ENCODE data around the gene LHFPL5. TPM values are rescaled to one million over a fixed set of nuclear protein-coding genes. Genes with fewer than 3 reads are reported as not detected.

LHFPL5 gene
- under 1 TPM in 3 of 4 donors, not detected in 1; 0.15 to 0.20 (median 0.17) TPM for polyA plus RNA-seq (ENCODE audit: insufficient read length in 4 of 4)

- DNase-seq (ENCODE audit: low read depth in 4 of 4, low spot score in 3 of 4), result peak; percentile 40 to 63 (median 50)
These were observed at the start of gene LHFPL5 for GRCh38 chr6:35804996-35805736. Gene LHFPL5, plus strand, starts transcription at chr6:35805352. Its CDS starts 319 bp downstream, at chr6:35805671.

- DNase-seq (ENCODE audit: low read depth in 4 of 4, low spot score in 3 of 4), result no peak
These were observed 47.6 kb upstream of the LHFPL5 start for GRCh38 chr6:35757456-35758123.

- DNase-seq (ENCODE audit: low read depth in 4 of 4, low spot score in 3 of 4), result no peak
These were observed 45.7 kb upstream of the LHFPL5 start for GRCh38 chr6:35759426-35759825.

GRCh38 chr6:35765739-35766138 is 39.4 kb upstream of the LHFPL5 start:
- no peak for DNase-seq (ENCODE audit: low read depth in 4 of 4, low spot score in 3 of 4)

GRCh38 chr6:35769211-35769610 is 35.9 kb upstream of the LHFPL5 start:
- no peak for DNase-seq (ENCODE audit: low read depth in 4 of 4, low spot score in 3 of 4)

- DNase-seq (ENCODE audit: low read depth in 4 of 4, low spot score in 3 of 4), result no peak
These were observed 33.9 kb upstream of the LHFPL5 start for GRCh38 chr6:35771343-35771627.

- no peak for DNase-seq (ENCODE audit: low read depth in 4 of 4, low spot score in 3 of 4)
These were observed 30.9 kb upstream of the LHFPL5 start for GRCh38 chr6:35774116-35774794.

- no peak for DNase-seq (ENCODE audit: low read depth in 4 of 4, low spot score in 3 of 4)
These were observed 30.1 kb upstream of the LHFPL5 start for GRCh38 chr6:35775031-35775430.

GRCh38 chr6:35776364-35777215 is 28.6 kb upstream of the LHFPL5 start, which contains the start of gene CLPSL2:
Gene CLPSL2, plus strand, starts transcription at chr6:35776598. Its CDS starts 21 bp downstream, at chr6:35776619.
- no peak for DNase-seq (ENCODE audit: low read depth in 4 of 4, low spot score in 3 of 4)

GRCh38 chr6:35777356-35778102 is 27.6 kb upstream of the LHFPL5 start:
- DNase-seq (ENCODE audit: low read depth in 4 of 4, low spot score in 3 of 4), result no peak

- no peak for DNase-seq (ENCODE audit: low read depth in 4 of 4, low spot score in 3 of 4)
These were observed 26.7 kb upstream of the LHFPL5 start for GRCh38 chr6:35778437-35778836.

- DNase-seq (ENCODE audit: low read depth in 4 of 4, low spot score in 3 of 4), result no peak
These were observed 24.4 kb upstream of the LHFPL5 start, which contains the start of gene CLPSL1 for GRCh38 chr6:35780719-35781118. Gene CLPSL1, plus strand, starts transcription at chr6:35781019. Its CDS starts 92 bp downstream, at chr6:35781111.

- DNase-seq (ENCODE audit: low read depth in 4 of 4, low spot score in 3 of 4), result no peak
These were observed 23.9 kb upstream of the LHFPL5 start for GRCh38 chr6:35781290-35781689.

- no peak for DNase-seq (ENCODE audit: low read depth in 4 of 4, low spot score in 3 of 4)
These were observed 22.7 kb upstream of the LHFPL5 start for GRCh38 chr6:35782424-35782823.

- DNase-seq (ENCODE audit: low read depth in 4 of 4, low spot score in 3 of 4), result no peak
These were observed 21.0 kb upstream of the LHFPL5 start for GRCh38 chr6:35784200-35784599.

- DNase-seq (ENCODE audit: low read depth in 4 of 4, low spot score in 3 of 4), result no peak
These were observed 18.9 kb upstream of the LHFPL5 start for GRCh38 chr6:35786272-35786671.

GRCh38 chr6:35786810-35787209 is 18.3 kb upstream of the LHFPL5 start:
- DNase-seq (ENCODE audit: low read depth in 4 of 4, low spot score in 3 of 4), result no peak

- DNase-seq (ENCODE audit: low read depth in 4 of 4, low spot score in 3 of 4), result no peak
These were observed 17.6 kb upstream of the LHFPL5 start for GRCh38 chr6:35787266-35788218.
